Measurements from ENCODE around the gene ZNF485.
"Not testable (repeated sequence)": the region's sequence is repeated elsewhere in the genome, so short reads cannot be mapped to it uniquely, and the experiment has no call there.

ZNF485 gene

GRCh38 chr10:43584051-43584450 is 22.2 kb upstream of the ZNF485 start:
- no peak overlapping the region for H3K9ac ChIP-seq (ENCODE audit: low read depth in 1 of 2, low read length in 2 of 2)
- H3K4me3 ChIP-seq (ENCODE audit: low read length in 2 of 2): no peak overlapping the region
- H3K9me3 ChIP-seq (ENCODE audit: control insufficient read depth in 2 of 2, low read length in 2 of 2): no peaks in the 10 kb centered on the region
- no peaks in the 10 kb centered on the region for H3K4me1 ChIP-seq (ENCODE audit: control insufficient read depth in 2 of 2, insufficient read depth in 2 of 2, low read length in 2 of 2)
- no peaks in the 10 kb centered on the region for H3K27me3 ChIP-seq (ENCODE audit: control insufficient read depth in 2 of 2, insufficient read depth in 2 of 2, low read length in 2 of 2)
- H3K36me3 ChIP-seq (ENCODE audit: control insufficient read depth in 2 of 2, insufficient read depth in 2 of 2, low read length in 2 of 2): no peaks in the 10 kb centered on the region
- H3K27ac ChIP-seq (ENCODE audit: low read depth in 2 of 2, low read length in 2 of 2): no peak overlapping the region

- Histone ChIP-seq H3K4me1 (ENCODE audit: control insufficient read depth in 2 of 2, insufficient read depth in 2 of 2, low read length in 2 of 2) (no peaks in the 10 kb centered on the region), H3K36me3 (ENCODE audit: control insufficient read depth in 2 of 2, insufficient read depth in 2 of 2, low read length in 2 of 2) (no peaks in the 10 kb centered on the region), H3K4me3 (ENCODE audit: low read length in 2 of 2) (no peak overlapping the region), H3K27ac (ENCODE audit: low read depth in 2 of 2, low read length in 2 of 2) (no peak overlapping the region), H3K9me3 (ENCODE audit: control insufficient read depth in 2 of 2, low read length in 2 of 2) (no peaks in the 10 kb centered on the region), H3K9ac (ENCODE audit: low read depth in 1 of 2, low read length in 2 of 2) (no peak overlapping the region), H3K27me3 (ENCODE audit: control insufficient read depth in 2 of 2, insufficient read depth in 2 of 2, low read length in 2 of 2) (no peaks in the 10 kb centered on the region)
These were observed 21.2 kb upstream of the ZNF485 start for GRCh38 chr10:43585046-43585445.

DNA sequence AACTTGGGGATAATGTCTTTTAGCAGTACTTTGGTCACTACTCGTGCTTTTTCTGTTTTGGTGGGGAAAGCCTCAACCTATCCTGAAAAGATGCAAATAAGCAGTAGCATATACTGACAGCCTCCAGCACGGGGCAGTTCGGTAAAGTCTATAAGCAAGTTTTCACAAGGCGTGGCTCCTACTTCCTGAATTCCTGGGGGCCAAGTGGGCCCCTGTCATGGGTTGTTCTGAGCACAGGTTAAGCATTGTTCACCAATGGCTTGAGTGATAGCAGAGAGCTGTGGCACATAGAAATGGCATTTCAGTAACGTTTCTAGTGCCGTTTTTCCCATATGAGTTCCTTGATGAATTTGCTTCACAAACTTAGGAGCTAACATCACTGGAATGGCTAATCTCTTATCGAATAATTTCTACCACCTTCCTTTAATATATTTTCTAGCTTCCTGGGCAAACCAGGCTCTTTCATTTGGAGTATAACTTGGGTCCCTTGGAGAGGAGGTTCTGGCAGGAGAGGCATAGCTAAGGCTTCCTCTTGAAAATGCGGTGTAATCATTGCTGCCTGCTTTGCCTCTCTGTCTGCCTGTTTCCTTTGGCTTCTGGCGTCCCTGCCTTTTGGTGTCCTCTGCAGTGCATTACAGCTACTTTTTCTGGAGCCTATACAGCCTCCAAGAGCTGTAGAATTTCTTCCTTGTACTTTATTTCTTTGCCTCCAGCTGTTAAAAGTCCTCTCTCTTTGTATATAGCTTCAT is 20.1 kb upstream of the ZNF485 start:
- H3K27ac ChIP-seq (ENCODE audit: low read depth in 2 of 2, low read length in 2 of 2): no peak overlapping the region
- no peaks in the 10 kb centered on the region for H3K36me3 ChIP-seq (ENCODE audit: control insufficient read depth in 2 of 2, insufficient read depth in 2 of 2, low read length in 2 of 2)
- no peak overlapping the region for H3K9ac ChIP-seq (ENCODE audit: low read depth in 1 of 2, low read length in 2 of 2)
- no peak overlapping the region for H3K4me3 ChIP-seq (ENCODE audit: low read length in 2 of 2)
- H3K27me3 ChIP-seq (ENCODE audit: control insufficient read depth in 2 of 2, insufficient read depth in 2 of 2, low read length in 2 of 2): no peaks in the 10 kb centered on the region
- H3K4me1 ChIP-seq (ENCODE audit: control insufficient read depth in 2 of 2, insufficient read depth in 2 of 2, low read length in 2 of 2): no peaks in the 10 kb centered on the region
- H3K9me3 ChIP-seq (ENCODE audit: control insufficient read depth in 2 of 2, low read length in 2 of 2): no peaks in the 10 kb centered on the region

GRCh38 chr10:43586730-43587115 is 19.5 kb upstream of the ZNF485 start:
- not testable (repeated sequence) for H3K27ac ChIP-seq (ENCODE audit: low read depth in 2 of 2, low read length in 2 of 2)

GRCh38 chr10:43591303-43591904 is 14.8 kb upstream of the ZNF485 start:
- no peaks in the 10 kb centered on the region for H3K27me3 ChIP-seq (ENCODE audit: control insufficient read depth in 2 of 2, insufficient read depth in 2 of 2, low read length in 2 of 2)
- no peak overlapping the region for H3K27ac ChIP-seq (ENCODE audit: low read depth in 2 of 2, low read length in 2 of 2)
- H3K4me1 ChIP-seq (ENCODE audit: control insufficient read depth in 2 of 2, insufficient read depth in 2 of 2, low read length in 2 of 2): peaks cover 3 to 7% of the 10 kb centered on the region in 2 donors
- no peak overlapping the region for H3K9ac ChIP-seq (ENCODE audit: low read depth in 1 of 2, low read length in 2 of 2)
- H3K36me3 ChIP-seq (ENCODE audit: control insufficient read depth in 2 of 2, insufficient read depth in 2 of 2, low read length in 2 of 2): no peaks in the 10 kb centered on the region
- H3K4me3 ChIP-seq (ENCODE audit: low read length in 2 of 2): no peak overlapping the region
- H3K9me3 ChIP-seq (ENCODE audit: control insufficient read depth in 2 of 2, low read length in 2 of 2): peaks cover 0 to 2% of the 10 kb centered on the region in 2 donors

More at GRCh38 chr10:43586730-43587115, 19.5 kb upstream of the ZNF485 start:
- not testable (repeated sequence) for H3K9ac ChIP-seq (ENCODE audit: low read depth in 1 of 2, low read length in 2 of 2); H3K36me3 ChIP-seq (ENCODE audit: control insufficient read depth in 2 of 2, insufficient read depth in 2 of 2, low read length in 2 of 2); H3K4me3 ChIP-seq (ENCODE audit: low read length in 2 of 2); H3K4me1 ChIP-seq (ENCODE audit: control insufficient read depth in 2 of 2, insufficient read depth in 2 of 2, low read length in 2 of 2); H3K27me3 ChIP-seq (ENCODE audit: control insufficient read depth in 2 of 2, insufficient read depth in 2 of 2, low read length in 2 of 2); H3K9me3 ChIP-seq (ENCODE audit: control insufficient read depth in 2 of 2, low read length in 2 of 2)

DNA sequence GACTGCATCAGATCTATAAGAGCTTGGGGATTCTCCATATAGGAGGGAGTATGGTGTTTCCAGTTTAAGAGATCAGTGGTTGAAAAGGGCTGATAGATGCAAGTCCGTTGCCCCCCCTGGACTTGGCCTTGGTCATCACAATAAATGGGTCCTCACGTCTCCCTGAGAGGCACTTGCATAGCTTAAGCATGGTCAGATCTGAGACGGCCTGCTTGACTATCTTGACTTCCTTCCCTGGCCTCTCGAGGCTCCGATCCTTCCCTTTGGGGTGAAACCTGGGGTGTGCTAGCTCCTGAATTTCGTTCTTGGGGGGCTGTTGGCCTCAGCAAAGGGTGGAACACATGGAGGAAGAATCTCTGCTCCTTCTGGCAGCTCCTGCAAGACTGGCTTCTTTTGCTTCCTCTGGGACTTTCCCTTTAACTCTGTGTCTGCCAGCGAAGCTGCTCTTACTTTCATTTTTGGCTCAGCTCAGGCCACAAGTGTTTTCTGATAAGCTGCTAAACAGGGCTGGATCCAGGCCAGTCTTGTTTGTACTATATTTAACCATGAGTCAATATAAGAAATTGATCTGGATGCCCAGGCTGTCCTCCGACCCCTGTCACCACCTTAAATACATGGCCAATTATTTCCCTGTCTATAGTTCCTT is 11.2 kb upstream of the ZNF485 start:
- Histone ChIP-seq H3K4me3 (ENCODE audit: low read length in 2 of 2) (peak overlapping the region; percentile 49 to 66), H3K9me3 (ENCODE audit: control insufficient read depth in 2 of 2, low read length in 2 of 2) (peaks cover 0 to 2% of the 10 kb centered on the region in 2 donors), H3K27ac (ENCODE audit: low read depth in 2 of 2, low read length in 2 of 2) (no peak overlapping the region), H3K27me3 (ENCODE audit: control insufficient read depth in 2 of 2, insufficient read depth in 2 of 2, low read length in 2 of 2) (no peaks in the 10 kb centered on the region), H3K4me1 (ENCODE audit: control insufficient read depth in 2 of 2, insufficient read depth in 2 of 2, low read length in 2 of 2) (peaks cover 3 to 7% of the 10 kb centered on the region in 2 donors), H3K36me3 (ENCODE audit: control insufficient read depth in 2 of 2, insufficient read depth in 2 of 2, low read length in 2 of 2) (no peaks in the 10 kb centered on the region), H3K9ac (ENCODE audit: low read depth in 1 of 2, low read length in 2 of 2) (peak overlapping the region in 1 of 2 donors; percentile 4)

- Histone ChIP-seq H3K27ac (ENCODE audit: low read depth in 2 of 2, low read length in 2 of 2) (no peak overlapping the region), H3K4me3 (ENCODE audit: low read length in 2 of 2) (no peak overlapping the region), H3K9me3 (ENCODE audit: control insufficient read depth in 2 of 2, low read length in 2 of 2) (peaks cover 0 to 2% of the 10 kb centered on the region in 2 donors), H3K9ac (ENCODE audit: low read depth in 1 of 2, low read length in 2 of 2) (no peak overlapping the region), H3K27me3 (ENCODE audit: control insufficient read depth in 2 of 2, insufficient read depth in 2 of 2, low read length in 2 of 2) (no peaks in the 10 kb centered on the region), H3K36me3 (ENCODE audit: control insufficient read depth in 2 of 2, insufficient read depth in 2 of 2, low read length in 2 of 2) (no peaks in the 10 kb centered on the region), H3K4me1 (ENCODE audit: control insufficient read depth in 2 of 2, insufficient read depth in 2 of 2, low read length in 2 of 2) (peaks cover 3 to 7% of the 10 kb centered on the region in 2 donors)
These were observed 10.4 kb upstream of the ZNF485 start for GRCh38 chr10:43595739-43596298.

DNA sequence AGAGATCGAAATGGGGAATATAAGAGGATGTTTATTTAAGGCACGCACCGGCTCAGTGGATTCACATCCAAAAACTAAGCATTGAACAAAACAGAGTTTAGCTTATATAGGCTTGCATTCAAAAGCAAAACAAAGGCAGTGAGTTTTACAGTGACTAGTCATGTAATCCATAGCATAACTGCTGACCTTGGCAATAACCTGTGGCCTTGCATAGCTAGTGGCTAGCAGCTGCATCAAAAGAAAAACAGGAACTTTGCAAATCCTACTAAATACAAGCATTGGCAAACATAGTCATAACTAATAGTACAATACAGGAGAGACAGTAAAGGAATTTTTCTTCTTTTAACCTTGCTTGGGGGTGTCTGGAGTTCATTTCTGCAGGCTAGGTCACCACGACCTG is 9.7 kb upstream of the ZNF485 start:
- Histone ChIP-seq H3K4me3 (ENCODE audit: low read length in 2 of 2) (no peak overlapping the region), H3K9ac (ENCODE audit: low read depth in 1 of 2, low read length in 2 of 2) (no peak overlapping the region), H3K4me1 (ENCODE audit: control insufficient read depth in 2 of 2, insufficient read depth in 2 of 2, low read length in 2 of 2) (peaks cover 3 to 7% of the 10 kb centered on the region in 2 donors), H3K36me3 (ENCODE audit: control insufficient read depth in 2 of 2, insufficient read depth in 2 of 2, low read length in 2 of 2) (no peaks in the 10 kb centered on the region), H3K27me3 (ENCODE audit: control insufficient read depth in 2 of 2, insufficient read depth in 2 of 2, low read length in 2 of 2) (no peaks in the 10 kb centered on the region), H3K9me3 (ENCODE audit: control insufficient read depth in 2 of 2, low read length in 2 of 2) (peaks cover 0 to 2% of the 10 kb centered on the region in 2 donors), H3K27ac (ENCODE audit: low read depth in 2 of 2, low read length in 2 of 2) (no peak overlapping the region)

- no peaks in the 10 kb centered on the region for H3K9me3 ChIP-seq (ENCODE audit: control insufficient read depth in 2 of 2, low read length in 2 of 2)
- H3K4me1 ChIP-seq (ENCODE audit: control insufficient read depth in 2 of 2, insufficient read depth in 2 of 2, low read length in 2 of 2): peaks cover 3 to 7% of the 10 kb centered on the region in 2 donors
- H3K27me3 ChIP-seq (ENCODE audit: control insufficient read depth in 2 of 2, insufficient read depth in 2 of 2, low read length in 2 of 2): no peaks in the 10 kb centered on the region
- H3K4me3 ChIP-seq (ENCODE audit: low read length in 2 of 2): no peak overlapping the region
- no peak overlapping the region for H3K27ac ChIP-seq (ENCODE audit: low read depth in 2 of 2, low read length in 2 of 2)
- no peaks in the 10 kb centered on the region for H3K36me3 ChIP-seq (ENCODE audit: control insufficient read depth in 2 of 2, insufficient read depth in 2 of 2, low read length in 2 of 2)
- no peak overlapping the region for H3K9ac ChIP-seq (ENCODE audit: low read depth in 1 of 2, low read length in 2 of 2)
These were observed 7.8 kb upstream of the ZNF485 start for GRCh38 chr10:43598446-43598845.

DNA sequence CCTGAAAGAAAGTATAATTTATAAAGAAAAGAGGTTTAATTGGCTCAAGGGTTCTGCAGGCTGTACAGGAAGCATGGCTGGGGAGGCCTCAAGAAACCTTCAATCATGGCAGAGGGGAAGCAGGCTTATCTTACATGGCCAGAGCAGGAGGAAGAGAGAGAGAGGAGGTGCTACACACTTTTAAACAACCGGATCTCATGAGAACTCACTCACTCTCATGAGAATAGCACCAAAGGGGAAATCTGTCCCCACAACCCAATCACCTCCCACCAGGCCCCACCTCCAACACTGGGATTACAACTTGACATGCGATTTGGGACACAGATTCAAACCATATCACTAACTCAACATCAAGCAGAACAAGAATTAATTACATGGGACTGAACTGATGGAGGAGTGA is 6.9 kb upstream of the ZNF485 start:
- no peak overlapping the region for H3K9ac ChIP-seq (ENCODE audit: low read depth in 1 of 2, low read length in 2 of 2)
- H3K4me3 ChIP-seq (ENCODE audit: low read length in 2 of 2): no peak overlapping the region

More for the DNA sequence above, 6.9 kb upstream of the ZNF485 start:
- H3K9me3 ChIP-seq (ENCODE audit: control insufficient read depth in 2 of 2, low read length in 2 of 2): no peaks in the 10 kb centered on the region
- H3K36me3 ChIP-seq (ENCODE audit: control insufficient read depth in 2 of 2, insufficient read depth in 2 of 2, low read length in 2 of 2): no peaks in the 10 kb centered on the region
- peaks cover 3 to 7% of the 10 kb centered on the region in 2 donors for H3K4me1 ChIP-seq (ENCODE audit: control insufficient read depth in 2 of 2, insufficient read depth in 2 of 2, low read length in 2 of 2)
- H3K27me3 ChIP-seq (ENCODE audit: control insufficient read depth in 2 of 2, insufficient read depth in 2 of 2, low read length in 2 of 2): peaks cover 0 to under 1% of the 10 kb centered on the region in 2 donors
- H3K27ac ChIP-seq (ENCODE audit: low read depth in 2 of 2, low read length in 2 of 2): no peak overlapping the region
